ENCODE data around the gene HERPUD1. TPM values are rescaled to one million over a fixed set of nuclear protein-coding genes. Genes with fewer than 3 reads are reported as not detected.
"Not testable (repeated sequence)": the region's sequence is repeated elsewhere in the genome, so short reads cannot be mapped to it uniquely, and the experiment has no call there.

The HERPUD1 gene
- polyA plus RNA-seq, 1 donor = 103 TPM

GRCh38 chr16:56981729-56982271, 49.9 kb downstream of the HERPUD1 start:
- H3K27ac ChIP-seq (ENCODE audit: low read length) = no peak overlapping the region
- H3K9me3 ChIP-seq (ENCODE audit: control insufficient read depth, low read depth, low read length) = no peaks in the 10 kb centered on the region
- H3K36me3 ChIP-seq (ENCODE audit: control insufficient read depth, insufficient read depth, low read length) = no peaks in the 10 kb centered on the region
- no peak for DNase-seq
- no CpG with 5 or more reads among the region's 12 CpGs for WGBS (ENCODE audit: insufficient coverage, low lambda C conversion rate)
- H3K27me3 ChIP-seq (ENCODE audit: control insufficient read depth, insufficient read depth, low read length) = no peaks in the 10 kb centered on the region
- H3K4me1 ChIP-seq (ENCODE audit: control insufficient read depth, insufficient read depth, low read length) = peaks cover 16% of the 10 kb centered on the region
- H3K4me3 ChIP-seq (ENCODE audit: low read length) = no peak overlapping the region

- DNase-seq = no peak
- WGBS (ENCODE audit: insufficient coverage, low lambda C conversion rate) = no CpG with 5 or more reads among the region's 2 CpGs
- Histone ChIP-seq H3K27ac (ENCODE audit: low read length) (no peak overlapping the region), H3K27me3 (ENCODE audit: control insufficient read depth, insufficient read depth, low read length) (no peaks in the 10 kb centered on the region), H3K4me3 (ENCODE audit: low read length) (no peak overlapping the region), H3K4me1 (ENCODE audit: control insufficient read depth, insufficient read depth, low read length) (peaks cover 16% of the 10 kb centered on the region), H3K36me3 (ENCODE audit: control insufficient read depth, insufficient read depth, low read length) (no peaks in the 10 kb centered on the region), H3K9me3 (ENCODE audit: control insufficient read depth, low read depth, low read length) (no peaks in the 10 kb centered on the region)
Measured at GRCh38 chr16:56982695-56983094, 50.8 kb downstream of the HERPUD1 start.

- peak; percentile 72 to 87 for DNase-seq
Measured at GRCh38 chr16:56983211-56983751, 51.3 kb downstream of the HERPUD1 start.

GRCh38 chr16:56984639-56985038, 52.7 kb downstream of the HERPUD1 start:
- 100% methylated on average over 1 of the region's 6 CpGs for WGBS (ENCODE audit: insufficient coverage, low lambda C conversion rate)
- Histone ChIP-seq H3K4me3 (ENCODE audit: low read length) (no peak overlapping the region), H3K4me1 (ENCODE audit: control insufficient read depth, insufficient read depth, low read length) (peaks cover 20% of the 10 kb centered on the region), H3K27ac (ENCODE audit: low read length) (no peak overlapping the region), H3K27me3 (ENCODE audit: control insufficient read depth, insufficient read depth, low read length) (no peaks in the 10 kb centered on the region), H3K9me3 (ENCODE audit: control insufficient read depth, low read depth, low read length) (no peaks in the 10 kb centered on the region), H3K36me3 (ENCODE audit: control insufficient read depth, insufficient read depth, low read length) (no peaks in the 10 kb centered on the region)
- no peak for DNase-seq

More at GRCh38 chr16:56983211-56983751, 51.3 kb downstream of the HERPUD1 start:
- no CpG with 5 or more reads among the region's 9 CpGs for WGBS (ENCODE audit: insufficient coverage, low lambda C conversion rate)
- H3K4me3 ChIP-seq (ENCODE audit: low read length) = no peak overlapping the region
- H3K27ac ChIP-seq (ENCODE audit: low read length) = peak overlapping the region; percentile 22
- H3K4me1 ChIP-seq (ENCODE audit: control insufficient read depth, insufficient read depth, low read length) = peaks cover 16% of the 10 kb centered on the region
- H3K27me3 ChIP-seq (ENCODE audit: control insufficient read depth, insufficient read depth, low read length) = no peaks in the 10 kb centered on the region
- no peaks in the 10 kb centered on the region for H3K9me3 ChIP-seq (ENCODE audit: control insufficient read depth, low read depth, low read length)
- no peaks in the 10 kb centered on the region for H3K36me3 ChIP-seq (ENCODE audit: control insufficient read depth, insufficient read depth, low read length)

- no peak overlapping the region for H3K27ac ChIP-seq (ENCODE audit: low read length)
- DNase-seq = peak; percentile 30 to 54
- no peaks in the 10 kb centered on the region for H3K36me3 ChIP-seq (ENCODE audit: control insufficient read depth, insufficient read depth, low read length)
- no CpG with 5 or more reads among the region's 7 CpGs for WGBS (ENCODE audit: insufficient coverage, low lambda C conversion rate)
- H3K4me1 ChIP-seq (ENCODE audit: control insufficient read depth, insufficient read depth, low read length) = peaks cover 20% of the 10 kb centered on the region
- H3K9me3 ChIP-seq (ENCODE audit: control insufficient read depth, low read depth, low read length) = no peaks in the 10 kb centered on the region
- H3K4me3 ChIP-seq (ENCODE audit: low read length) = no peak overlapping the region
- no peaks in the 10 kb centered on the region for H3K27me3 ChIP-seq (ENCODE audit: control insufficient read depth, insufficient read depth, low read length)
Measured at GRCh38 chr16:56985288-56985961, 53.5 kb downstream of the HERPUD1 start.

- H3K36me3 ChIP-seq (ENCODE audit: control insufficient read depth, insufficient read depth, low read length) = no peaks in the 10 kb centered on the region
- H3K27ac ChIP-seq (ENCODE audit: low read length) = no peak overlapping the region
- H3K4me1 ChIP-seq (ENCODE audit: control insufficient read depth, insufficient read depth, low read length) = peaks cover 20% of the 10 kb centered on the region
- H3K27me3 ChIP-seq (ENCODE audit: control insufficient read depth, insufficient read depth, low read length) = no peaks in the 10 kb centered on the region
- no peak overlapping the region for H3K4me3 ChIP-seq (ENCODE audit: low read length)
- DNase-seq = no peak
- no peaks in the 10 kb centered on the region for H3K9me3 ChIP-seq (ENCODE audit: control insufficient read depth, low read depth, low read length)
- no CpG with 5 or more reads among the region's 2 CpGs for WGBS (ENCODE audit: insufficient coverage, low lambda C conversion rate)
Measured at GRCh38 chr16:56985962-56986360, 54.0 kb downstream of the HERPUD1 start.

GRCh38 chr16:56986361-56986760, 54.4 kb downstream of the HERPUD1 start:
- no peaks in the 10 kb centered on the region for H3K36me3 ChIP-seq (ENCODE audit: control insufficient read depth, insufficient read depth, low read length)
- peaks cover 20% of the 10 kb centered on the region for H3K4me1 ChIP-seq (ENCODE audit: control insufficient read depth, insufficient read depth, low read length)
- H3K9me3 ChIP-seq (ENCODE audit: control insufficient read depth, low read depth, low read length) = no peaks in the 10 kb centered on the region
- H3K4me3 ChIP-seq (ENCODE audit: low read length) = no peak overlapping the region
- DNase-seq = no peak
- no CpG with 5 or more reads among the region's 1 CpG for WGBS (ENCODE audit: insufficient coverage, low lambda C conversion rate)
- H3K27me3 ChIP-seq (ENCODE audit: control insufficient read depth, insufficient read depth, low read length) = no peaks in the 10 kb centered on the region
- no peak overlapping the region for H3K27ac ChIP-seq (ENCODE audit: low read length)

GRCh38 chr16:56986908-56987307, 55.0 kb downstream of the HERPUD1 start:
- H3K4me3 ChIP-seq (ENCODE audit: low read length); H3K36me3 ChIP-seq (ENCODE audit: control insufficient read depth, insufficient read depth, low read length); H3K9me3 ChIP-seq (ENCODE audit: control insufficient read depth, low read depth, low read length); DNase-seq; H3K27me3 ChIP-seq (ENCODE audit: control insufficient read depth, insufficient read depth, low read length); H3K27ac ChIP-seq (ENCODE audit: low read length): not testable (repeated sequence)
- 100% methylated on average over 1 of the region's 4 CpGs for WGBS (ENCODE audit: insufficient coverage, low lambda C conversion rate)
- peaks cover 20% of the 10 kb centered on the region for H3K4me1 ChIP-seq (ENCODE audit: control insufficient read depth, insufficient read depth, low read length)

GRCh38 chr16:56987692-56988091, 55.8 kb downstream of the HERPUD1 start:
- H3K9me3 ChIP-seq (ENCODE audit: control insufficient read depth, low read depth, low read length) = no peaks in the 10 kb centered on the region
- no peak overlapping the region for H3K27ac ChIP-seq (ENCODE audit: low read length)
- no peak overlapping the region for H3K4me3 ChIP-seq (ENCODE audit: low read length)
- peaks cover 20% of the 10 kb centered on the region for H3K4me1 ChIP-seq (ENCODE audit: control insufficient read depth, insufficient read depth, low read length)
- no peak for DNase-seq
- no peaks in the 10 kb centered on the region for H3K36me3 ChIP-seq (ENCODE audit: control insufficient read depth, insufficient read depth, low read length)
- H3K27me3 ChIP-seq (ENCODE audit: control insufficient read depth, insufficient read depth, low read length) = no peaks in the 10 kb centered on the region
- WGBS (ENCODE audit: insufficient coverage, low lambda C conversion rate) = no CpG with 5 or more reads among the region's 2 CpGs

- H3K36me3 ChIP-seq (ENCODE audit: control insufficient read depth, insufficient read depth, low read length) = no peaks in the 10 kb centered on the region
- peaks cover 15% of the 10 kb centered on the region for H3K4me1 ChIP-seq (ENCODE audit: control insufficient read depth, insufficient read depth, low read length)
- no peak overlapping the region for H3K27ac ChIP-seq (ENCODE audit: low read length)
- H3K9me3 ChIP-seq (ENCODE audit: control insufficient read depth, low read depth, low read length) = no peaks in the 10 kb centered on the region
- no peak overlapping the region for H3K4me3 ChIP-seq (ENCODE audit: low read length)
- WGBS (ENCODE audit: insufficient coverage, low lambda C conversion rate) = no CpG with 5 or more reads among the region's 6 CpGs
- no peak for DNase-seq
- H3K27me3 ChIP-seq (ENCODE audit: control insufficient read depth, insufficient read depth, low read length) = no peaks in the 10 kb centered on the region
Measured at GRCh38 chr16:56988161-56988947, 56.4 kb downstream of the HERPUD1 start.

Measured in large intestine (tissue), 3 donors.